Common myeloid progenitor, CD34-positive (primary cell): ENCODE results near the gene RARRES2.
A peak's percentile ranks its signal among the peaks of the same experiment; 100 is the strongest.

Source experiments
- CTCF ChIA-PET: fragments of 350-600 bp; sonication (Branson Sonifier 250); formaldehyde crosslinking; loops from one replicate; lab custom pipeline; 2021; ENCODE audit warnings: antibody characterized with exemption; lab: Charles Lee
- POLR2A ChIA-PET: fragments of 350-600 bp; sonication (Branson Sonifier 250); formaldehyde crosslinking; loops from one replicate; lab custom pipeline; 2021; ENCODE audit warnings: antibody characterized with exemption; lab: Charles Lee
- DNase-seq, 3 donors: peaks; one replicate each; pipeline versions ENCODE4 v3.0.0 to v3.0.0-alpha.2; 2013
- H3K27ac ChIP-seq, 2 experiments: 1 replicate in 1 of 2; 2 replicates in 1 of 2; pipeline ENCODE4 v1.7.0; 2013; ENCODE audit warnings: inconsistent platforms in 2 of 2, low read length in 2 of 2, mild to moderate bottlenecking in 2 of 2, low read depth in 1 of 2, moderate library complexity in 1 of 2; ENCODE audit not compliant: severe bottlenecking in 2 of 2, insufficient read depth in 1 of 2, poor library complexity in 1 of 2
- H3K27me3 ChIP-seq, 5 experiments: replicated peaks in 2 of 5; 1 replicate in 3 of 5; 2 replicates in 2 of 5; pipeline versions ENCODE4 v1.6.1 to v1.7.0; 2013; ENCODE audit warnings: low read length in 4 of 5, mild to moderate bottlenecking in 2 of 5, moderate library complexity in 2 of 5, inconsistent platforms in 1 of 5; ENCODE audit not compliant: insufficient read depth in 5 of 5, control insufficient read depth in 4 of 5
- H3K36me3 ChIP-seq, 4 experiments: 1 replicate in 2 of 4; 2 replicates in 2 of 4; pipeline versions ENCODE4 v1.6.1 to v1.7.0; 2013; ENCODE audit warnings: low read length in 3 of 4, control low read depth in 1 of 4, mild to moderate bottlenecking in 1 of 4; ENCODE audit not compliant: control insufficient read depth in 4 of 4, insufficient read depth in 4 of 4
- H3K4me1 ChIP-seq, 4 experiments: 1 replicate in 3 of 4; 2 replicates in 1 of 4; pipeline versions ENCODE4 v1.6.1 to v1.7.1; 2013; ENCODE audit warnings: low read length in 3 of 4, mild to moderate bottlenecking in 3 of 4, control low read depth in 1 of 4, inconsistent platforms in 1 of 4, moderate library complexity in 1 of 4; ENCODE audit not compliant: control insufficient read depth in 4 of 4, insufficient read depth in 4 of 4; ENCODE audit errors: control extremely low read depth in 1 of 4
- H3K4me3 ChIP-seq, 7 experiments: 1 replicate in 4 of 7; 2 replicates in 3 of 7; pipeline versions ENCODE4 v1.5.1 to v1.7.0; 2013; ENCODE audit warnings: mild to moderate bottlenecking in 7 of 7, low read length in 6 of 7, moderate library complexity in 6 of 7, inconsistent platforms in 2 of 7, low read depth in 2 of 7, control low read depth in 1 of 7; ENCODE audit not compliant: insufficient read depth in 4 of 7, control insufficient read depth in 1 of 7; ENCODE audit errors: extremely low read depth in 1 of 7
- H3K9me3 ChIP-seq, 5 experiments: 1 replicate in 4 of 5; 2 replicates in 1 of 5; pipeline versions ENCODE4 v1.6.1 to v1.7.1; 2013; ENCODE audit warnings: low read length in 4 of 5, mild to moderate bottlenecking in 2 of 5, inconsistent platforms in 1 of 5, low read depth in 1 of 5, moderate library complexity in 1 of 5; ENCODE audit not compliant: control insufficient read depth in 4 of 5, insufficient read depth in 2 of 5; ENCODE audit errors: control extremely low read depth in 1 of 5
- WGBS: methylation state at CpG from one replicate; pipeline ENCODE4 v1.1.5; 2013; ENCODE audit not compliant: insufficient coverage; 5-methylcytosine and 5-hydroxymethylcytosine counted together

RARRES2 gene

GRCh38 chr7:150381096-150381495 is 39.7 kb upstream of the RARRES2 start:
- H3K4me3 ChIP-seq, result no peak overlapping the region
- H3K27ac ChIP-seq, result no peak overlapping the region
- ChIA-PET POLR2A (interaction anchor here (1.0 kb wide), 1 partner anchor 11 kb away, joined by 4 read pairs; no protein-coding TSS in a partner anchor), CTCF (interaction anchor here (1.5 to 1.8 kb wide), 2 partner anchors 11 to 25 kb away, joined by 4 to 7 read pairs; a partner anchor contains a TSS)
- H3K36me3 ChIP-seq, result peaks cover 0 to 2% (median under 1%) of the 10 kb centered on the region in 4 experiments
- H3K4me1 ChIP-seq, result peaks cover 11 to 56% (median 30%) of the 10 kb centered on the region in 4 experiments
- H3K9me3 ChIP-seq, result no peaks in the 10 kb centered on the region
- DNase-seq, result no peak
- 93% methylated on average over 7 of the region's 9 CpGs for WGBS
- no peaks in the 10 kb centered on the region for H3K27me3 ChIP-seq

- H3K27me3 ChIP-seq, result no peaks in the 10 kb centered on the region
- H3K27ac ChIP-seq, result peak overlapping the region in 1 of 2 experiments; percentile 78
- H3K9me3 ChIP-seq, result no peaks in the 10 kb centered on the region
- CTCF ChIA-PET, result interaction anchor here (0.9 to 1.8 kb wide), 3 partner anchors 10 to 26 kb away, joined by 3 to 7 read pairs (median 4); a partner anchor contains a TSS
- no peak for DNase-seq
- POLR2A ChIA-PET, result interaction anchor here (1.0 kb wide), 1 partner anchor 11 kb away, joined by 4 read pairs; no protein-coding TSS in a partner anchor
- 92% methylated on average over 11 of the region's 11 CpGs for WGBS
- peaks cover 0 to 4% (median under 1%) of the 10 kb centered on the region in 4 experiments for H3K36me3 ChIP-seq
- peaks cover 11 to 61% (median 30%) of the 10 kb centered on the region in 4 experiments for H3K4me1 ChIP-seq
- peak overlapping the region in 3 of 7 experiments; percentile 84 to 89 (median 87) for H3K4me3 ChIP-seq
These were observed 39.0 kb upstream of the RARRES2 start for GRCh38 chr7:150380463-150380862.

- Histone ChIP-seq H3K4me3 (peak overlapping the region; percentile 73 to 90 (median 84)), H3K36me3 (peaks cover 0 to 6% (median 2%) of the 10 kb centered on the region in 4 experiments), H3K27ac (peak overlapping the region in 1 of 2 experiments; percentile 78), H3K4me1 (peaks cover 11 to 58% (median 30%) of the 10 kb centered on the region in 4 experiments), H3K9me3 (no peaks in the 10 kb centered on the region), H3K27me3 (no peaks in the 10 kb centered on the region)
- ChIA-PET CTCF (interaction anchor here (0.9 to 2.0 kb wide), 4 partner anchors 9 to 26 kb away, joined by 3 to 7 read pairs (median 6); a partner anchor contains a TSS), POLR2A (interaction anchor here (0.9 to 2.3 kb wide), 3 partner anchors 11 to 16 kb away, joined by 3 to 13 read pairs (median 12); partner anchors contain the start of gene REPIN1)
- peak in 1 of 3 donors; percentile 51 for DNase-seq
- WGBS, result 2% methylated on average over 37 of the region's 52 CpGs
These were observed 38.3 kb upstream of the RARRES2 start for GRCh38 chr7:150379441-150380379.

GRCh38 chr7:150378853-150379440 is 37.5 kb upstream of the RARRES2 start, which contains the start of gene ZNF775:
Gene ZNF775 (plus strand): TSS chr7:150379330. CDS start chr7:150388471, 9,141 bp downstream.
- Histone ChIP-seq H3K4me1 (peaks cover 11 to 54% (median 31%) of the 10 kb centered on the region in 4 experiments), H3K4me3 (peak within 1 kb of the TSS; percentile 73 to 90 (median 84)), H3K36me3 (peaks cover 0 to 14% (median 7%) of the 10 kb centered on the region in 4 experiments), H3K9me3 (no peaks in the 10 kb centered on the region), H3K27ac (peak within 1 kb of the TSS; percentile 50 to 90), H3K27me3 (no peaks in the 10 kb centered on the region)
- POLR2A ChIA-PET, result interaction anchor here (0.6 to 2.3 kb wide), 4 partner anchors 10 to 16 kb away, joined by 3 to 13 read pairs (median 8); partner anchors contain the start of gene REPIN1
- CTCF ChIA-PET, result interaction anchor here (1.2 to 2.6 kb wide), 9 partner anchors 9 to 58 kb away, joined by 3 to 16 read pairs (median 7); partner anchors contain the start of gene REPIN1
- DNase-seq, result peak; percentile 92 to 95 (median 94)
- 0% methylated on average over 44 of the region's 60 CpGs for WGBS

GRCh38 chr7:150378115-150378852 is 36.9 kb upstream of the RARRES2 start:
- peaks cover 13 to 54% (median 34%) of the 10 kb centered on the region in 4 experiments for H3K4me1 ChIP-seq
- H3K36me3 ChIP-seq, result peaks cover 2 to 20% (median 12%) of the 10 kb centered on the region in 4 experiments
- CTCF ChIA-PET, result interaction anchor here (0.9 to 2.6 kb wide), 10 partner anchors 9 to 57 kb away, joined by 3 to 16 read pairs (median 6); partner anchors contain the start of gene REPIN1
- H3K4me3 ChIP-seq, result peak overlapping the region; percentile 60 to 90 (median 80)
- POLR2A ChIA-PET, result interaction anchor here (0.6 to 2.3 kb wide), 4 partner anchors 9 to 23 kb away, joined by 3 to 13 read pairs (median 8); partner anchors contain the start of gene REPIN1
- no peaks in the 10 kb centered on the region for H3K27me3 ChIP-seq
- WGBS, result under 1% methylated on average over 18 of the region's 32 CpGs
- H3K27ac ChIP-seq, result peak overlapping the region; percentile 50 to 90
- no peaks in the 10 kb centered on the region for H3K9me3 ChIP-seq
- DNase-seq, result peak; percentile 72 to 84 (median 73)
